WTC11 (cell line): ENCODE data around the gene BTN2A1.

ENCODE experiments used
- ATF1 ChIP-seq: sonication (generic); formaldehyde crosslinking; IDR thresholded peaks from 2 replicates; pipeline ENCODE4 v1.8.1; 2023; ENCODE audit warnings: mild to moderate bottlenecking, moderate library complexity, missing genetic modification reagents
- ATF3 ChIP-seq: sonication (generic); formaldehyde crosslinking; conservative IDR thresholded peaks from 2 replicates; pipeline ENCODE4 v1.8.1; 2022; ENCODE audit warnings: mild to moderate bottlenecking, missing genetic modification reagents
- CTCF ChIP-seq: fragments of 200-600 bp; IDR thresholded peaks from 2 replicates; pipeline ENCODE4 v1.8.0; 2022; ENCODE audit warnings: antibody characterized with exemption
- GABPB1 ChIP-seq: sonication (generic); formaldehyde crosslinking; IDR thresholded peaks from 2 replicates; pipeline ENCODE4 v1.8.1; 2023; ENCODE audit warnings: mild to moderate bottlenecking, missing genetic modification reagents
- HMGXB4 ChIP-seq: sonication (generic); formaldehyde crosslinking; IDR thresholded peaks from 2 replicates; pipeline ENCODE4 v1.8.1; 2023; ENCODE audit warnings: mild to moderate bottlenecking, moderate library complexity, missing genetic modification reagents
- JUN ChIP-seq: sonication (generic); formaldehyde crosslinking; IDR thresholded peaks from 2 replicates; pipeline ENCODE4 v1.8.0; 2023; ENCODE audit warnings: mild to moderate bottlenecking, missing genetic modification reagents
- NFYB ChIP-seq: sonication (generic); formaldehyde crosslinking; conservative IDR thresholded peaks from 2 replicates; pipeline ENCODE4 v1.8.0; 2022; ENCODE audit warnings: low read depth, missing genetic modification reagents
- SMAD4 ChIP-seq: sonication (generic); formaldehyde crosslinking; IDR thresholded peaks from 2 replicates; pipeline ENCODE4 v1.8.0; 2022; ENCODE audit warnings: mild to moderate bottlenecking, missing genetic modification reagents
- TEAD4 ChIP-seq: sonication (generic); formaldehyde crosslinking; IDR thresholded peaks from 2 replicates; pipeline ENCODE4 v1.8.0; 2022; ENCODE audit warnings: mild to moderate bottlenecking, missing genetic modification reagents
- USF2 ChIP-seq: sonication (generic); formaldehyde crosslinking; IDR thresholded peaks from 2 replicates; pipeline ENCODE4 v1.8.1; 2023; ENCODE audit warnings: mild to moderate bottlenecking, missing genetic modification reagents, moderate library complexity
- TF ChIP-seq, protein P1 (sequence below): sonication (generic); formaldehyde crosslinking; IDR thresholded peaks from 2 replicates; pipeline ENCODE4 v1.8.1; 2022; ENCODE audit warnings: low read depth, missing genetic modification reagents, borderline replicate concordance
- TF ChIP-seq, protein P2 (sequence below): sonication (generic); formaldehyde crosslinking; IDR thresholded peaks from 2 replicates; pipeline ENCODE4 v1.8.0; 2022; ENCODE audit warnings: mild to moderate bottlenecking, missing genetic modification reagents
- TF ChIP-seq, protein P3 (sequence below): sonication (generic); formaldehyde crosslinking; IDR thresholded peaks from 2 replicates; pipeline ENCODE4 v1.8.0; 2023; ENCODE audit warnings: mild to moderate bottlenecking, missing genetic modification reagents

GRCh38 chr6:26495281-26495680, 37.5 kb downstream of the BTN2A1 start:
- TF ChIP-seq CTCF (no peak), TEAD4 (CRISPR knock-in tag) (no peak), HMGXB4 (CRISPR knock-in tag) (no peak), USF2 (CRISPR knock-in tag) (no peak), JUN (CRISPR knock-in tag) (no peak), ATF1 (CRISPR knock-in tag) (no peak), SMAD4 (CRISPR knock-in tag) (no peak), ATF3 (CRISPR knock-in tag) (no peak), GABPB1 (CRISPR knock-in tag) (no peak), NFYB (CRISPR knock-in tag) (no peak)
- TF ChIP-seq, protein P1, sequence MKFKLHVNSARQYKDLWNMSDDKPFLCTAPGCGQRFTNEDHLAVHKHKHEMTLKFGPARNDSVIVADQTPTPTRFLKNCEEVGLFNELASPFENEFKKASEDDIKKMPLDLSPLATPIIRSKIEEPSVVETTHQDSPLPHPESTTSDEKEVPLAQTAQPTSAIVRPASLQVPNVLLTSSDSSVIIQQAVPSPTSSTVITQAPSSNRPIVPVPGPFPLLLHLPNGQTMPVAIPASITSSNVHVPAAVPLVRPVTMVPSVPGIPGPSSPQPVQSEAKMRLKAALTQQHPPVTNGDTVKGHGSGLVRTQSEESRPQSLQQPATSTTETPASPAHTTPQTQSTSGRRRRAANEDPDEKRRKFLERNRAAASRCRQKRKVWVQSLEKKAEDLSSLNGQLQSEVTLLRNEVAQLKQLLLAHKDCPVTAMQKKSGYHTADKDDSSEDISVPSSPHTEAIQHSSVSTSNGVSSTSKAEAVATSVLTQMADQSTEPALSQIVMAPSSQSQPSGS (CRISPR knock-in tag), result no peak
- TF ChIP-seq, protein P2, sequence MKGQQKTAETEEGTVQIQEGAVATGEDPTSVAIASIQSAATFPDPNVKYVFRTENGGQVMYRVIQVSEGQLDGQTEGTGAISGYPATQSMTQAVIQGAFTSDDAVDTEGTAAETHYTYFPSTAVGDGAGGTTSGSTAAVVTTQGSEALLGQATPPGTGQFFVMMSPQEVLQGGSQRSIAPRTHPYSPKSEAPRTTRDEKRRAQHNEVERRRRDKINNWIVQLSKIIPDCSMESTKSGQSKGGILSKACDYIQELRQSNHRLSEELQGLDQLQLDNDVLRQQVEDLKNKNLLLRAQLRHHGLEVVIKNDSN (CRISPR knock-in tag), result no peak
- TF ChIP-seq, protein P3, sequence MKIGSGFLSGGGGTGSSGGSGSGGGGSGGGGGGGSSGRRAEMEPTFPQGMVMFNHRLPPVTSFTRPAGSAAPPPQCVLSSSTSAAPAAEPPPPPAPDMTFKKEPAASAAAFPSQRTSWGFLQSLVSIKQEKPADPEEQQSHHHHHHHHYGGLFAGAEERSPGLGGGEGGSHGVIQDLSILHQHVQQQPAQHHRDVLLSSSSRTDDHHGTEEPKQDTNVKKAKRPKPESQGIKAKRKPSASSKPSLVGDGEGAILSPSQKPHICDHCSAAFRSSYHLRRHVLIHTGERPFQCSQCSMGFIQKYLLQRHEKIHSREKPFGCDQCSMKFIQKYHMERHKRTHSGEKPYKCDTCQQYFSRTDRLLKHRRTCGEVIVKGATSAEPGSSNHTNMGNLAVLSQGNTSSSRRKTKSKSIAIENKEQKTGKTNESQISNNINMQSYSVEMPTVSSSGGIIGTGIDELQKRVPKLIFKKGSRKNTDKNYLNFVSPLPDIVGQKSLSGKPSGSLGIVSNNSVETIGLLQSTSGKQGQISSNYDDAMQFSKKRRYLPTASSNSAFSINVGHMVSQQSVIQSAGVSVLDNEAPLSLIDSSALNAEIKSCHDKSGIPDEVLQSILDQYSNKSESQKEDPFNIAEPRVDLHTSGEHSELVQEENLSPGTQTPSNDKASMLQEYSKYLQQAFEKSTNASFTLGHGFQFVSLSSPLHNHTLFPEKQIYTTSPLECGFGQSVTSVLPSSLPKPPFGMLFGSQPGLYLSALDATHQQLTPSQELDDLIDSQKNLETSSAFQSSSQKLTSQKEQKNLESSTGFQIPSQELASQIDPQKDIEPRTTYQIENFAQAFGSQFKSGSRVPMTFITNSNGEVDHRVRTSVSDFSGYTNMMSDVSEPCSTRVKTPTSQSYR (CRISPR knock-in tag), result no peak
